ENCODE results near the gene SLC22A3. TPM values are rescaled to one million over a fixed set of nuclear protein-coding genes. Genes with fewer than 3 reads are reported as not detected.

SLC22A3 gene
- total RNA-seq, 1 experiment from 2014 or later, result 4.1 TPM

DNA sequence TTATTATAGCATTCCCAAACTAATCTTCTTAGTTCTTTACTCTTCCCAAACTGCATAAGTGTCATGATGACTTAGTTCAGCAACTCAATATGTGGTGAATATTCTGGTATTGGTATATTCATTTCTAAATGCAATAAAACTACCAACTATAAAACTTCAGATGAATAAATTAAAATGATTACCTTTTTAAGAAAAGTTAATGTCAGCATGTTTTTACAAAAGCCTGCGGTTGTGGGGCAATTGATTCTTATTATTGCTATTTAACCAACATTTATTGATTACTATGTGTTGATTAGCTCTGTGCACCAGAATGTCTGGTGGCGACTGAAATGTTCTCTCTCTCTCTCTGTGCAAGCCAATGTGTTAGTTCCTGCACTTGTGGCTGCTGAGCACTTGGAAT, 5.0 kb upstream of the SLC22A3 start (continued):
- TF ChIP-seq, protein P1, sequence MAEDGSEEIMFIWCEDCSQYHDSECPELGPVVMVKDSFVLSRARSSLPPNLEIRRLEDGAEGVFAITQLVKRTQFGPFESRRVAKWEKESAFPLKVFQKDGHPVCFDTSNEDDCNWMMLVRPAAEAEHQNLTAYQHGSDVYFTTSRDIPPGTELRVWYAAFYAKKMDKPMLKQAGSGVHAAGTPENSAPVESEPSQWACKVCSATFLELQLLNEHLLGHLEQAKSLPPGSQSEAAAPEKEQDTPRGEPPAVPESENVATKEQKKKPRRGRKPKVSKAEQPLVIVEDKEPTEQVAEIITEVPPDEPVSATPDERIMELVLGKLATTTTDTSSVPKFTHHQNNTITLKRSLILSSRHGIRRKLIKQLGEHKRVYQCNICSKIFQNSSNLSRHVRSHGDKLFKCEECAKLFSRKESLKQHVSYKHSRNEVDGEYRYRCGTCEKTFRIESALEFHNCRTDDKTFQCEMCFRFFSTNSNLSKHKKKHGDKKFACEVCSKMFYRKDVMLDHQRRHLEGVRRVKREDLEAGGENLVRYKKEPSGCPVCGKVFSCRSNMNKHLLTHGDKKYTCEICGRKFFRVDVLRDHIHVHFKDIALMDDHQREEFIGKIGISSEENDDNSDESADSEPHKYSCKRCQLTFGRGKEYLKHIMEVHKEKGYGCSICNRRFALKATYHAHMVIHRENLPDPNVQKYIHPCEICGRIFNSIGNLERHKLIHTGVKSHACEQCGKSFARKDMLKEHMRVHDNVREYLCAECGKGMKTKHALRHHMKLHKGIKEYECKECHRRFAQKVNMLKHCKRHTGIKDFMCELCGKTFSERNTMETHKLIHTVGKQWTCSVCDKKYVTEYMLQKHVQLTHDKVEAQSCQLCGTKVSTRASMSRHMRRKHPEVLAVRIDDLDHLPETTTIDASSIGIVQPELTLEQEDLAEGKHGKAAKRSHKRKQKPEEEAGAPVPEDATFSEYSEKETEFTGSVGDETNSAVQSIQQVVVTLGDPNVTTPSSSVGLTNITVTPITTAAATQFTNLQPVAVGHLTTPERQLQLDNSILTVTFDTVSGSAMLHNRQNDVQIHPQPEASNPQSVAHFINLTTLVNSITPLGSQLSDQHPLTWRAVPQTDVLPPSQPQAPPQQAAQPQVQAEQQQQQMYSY (CRISPR knock-in tag; IDR thresholded peaks at IDR 0.05), result no peak
- TF ChIP-seq, protein P2, sequence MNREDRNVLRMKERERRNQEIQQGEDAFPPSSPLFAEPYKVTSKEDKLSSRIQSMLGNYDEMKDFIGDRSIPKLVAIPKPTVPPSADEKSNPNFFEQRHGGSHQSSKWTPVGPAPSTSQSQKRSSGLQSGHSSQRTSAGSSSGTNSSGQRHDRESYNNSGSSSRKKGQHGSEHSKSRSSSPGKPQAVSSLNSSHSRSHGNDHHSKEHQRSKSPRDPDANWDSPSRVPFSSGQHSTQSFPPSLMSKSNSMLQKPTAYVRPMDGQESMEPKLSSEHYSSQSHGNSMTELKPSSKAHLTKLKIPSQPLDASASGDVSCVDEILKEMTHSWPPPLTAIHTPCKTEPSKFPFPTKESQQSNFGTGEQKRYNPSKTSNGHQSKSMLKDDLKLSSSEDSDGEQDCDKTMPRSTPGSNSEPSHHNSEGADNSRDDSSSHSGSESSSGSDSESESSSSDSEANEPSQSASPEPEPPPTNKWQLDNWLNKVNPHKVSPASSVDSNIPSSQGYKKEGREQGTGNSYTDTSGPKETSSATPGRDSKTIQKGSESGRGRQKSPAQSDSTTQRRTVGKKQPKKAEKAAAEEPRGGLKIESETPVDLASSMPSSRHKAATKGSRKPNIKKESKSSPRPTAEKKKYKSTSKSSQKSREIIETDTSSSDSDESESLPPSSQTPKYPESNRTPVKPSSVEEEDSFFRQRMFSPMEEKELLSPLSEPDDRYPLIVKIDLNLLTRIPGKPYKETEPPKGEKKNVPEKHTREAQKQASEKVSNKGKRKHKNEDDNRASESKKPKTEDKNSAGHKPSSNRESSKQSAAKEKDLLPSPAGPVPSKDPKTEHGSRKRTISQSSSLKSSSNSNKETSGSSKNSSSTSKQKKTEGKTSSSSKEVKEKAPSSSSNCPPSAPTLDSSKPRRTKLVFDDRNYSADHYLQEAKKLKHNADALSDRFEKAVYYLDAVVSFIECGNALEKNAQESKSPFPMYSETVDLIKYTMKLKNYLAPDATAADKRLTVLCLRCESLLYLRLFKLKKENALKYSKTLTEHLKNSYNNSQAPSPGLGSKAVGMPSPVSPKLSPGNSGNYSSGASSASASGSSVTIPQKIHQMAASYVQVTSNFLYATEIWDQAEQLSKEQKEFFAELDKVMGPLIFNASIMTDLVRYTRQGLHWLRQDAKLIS (CRISPR knock-in tag; IDR thresholded peaks at IDR 0.05; ENCODE audit: borderline replicate concordance), result no peak

- Mint-ChIP-seq H3K27ac (no peak overlapping the region), H3K4me3 (no peak overlapping the region), H3K36me3 (no peaks in the 10 kb centered on the region), H3K4me1 (peaks cover 4% of the 10 kb centered on the region), H3K9me3 (no peaks in the 10 kb centered on the region), H3K27me3 (ENCODE audit: low read depth) (peaks cover 27% of the 10 kb centered on the region)
- TF ChIP-seq ZNF263 (CRISPR knock-in tag; IDR thresholded peaks at IDR 0.05; ENCODE audit: low read depth), result no peak
- no peak for TF ChIP-seq TP53 (CRISPR knock-in tag; IDR thresholded peaks at IDR 0.05)
- TF ChIP-seq, protein P3, sequence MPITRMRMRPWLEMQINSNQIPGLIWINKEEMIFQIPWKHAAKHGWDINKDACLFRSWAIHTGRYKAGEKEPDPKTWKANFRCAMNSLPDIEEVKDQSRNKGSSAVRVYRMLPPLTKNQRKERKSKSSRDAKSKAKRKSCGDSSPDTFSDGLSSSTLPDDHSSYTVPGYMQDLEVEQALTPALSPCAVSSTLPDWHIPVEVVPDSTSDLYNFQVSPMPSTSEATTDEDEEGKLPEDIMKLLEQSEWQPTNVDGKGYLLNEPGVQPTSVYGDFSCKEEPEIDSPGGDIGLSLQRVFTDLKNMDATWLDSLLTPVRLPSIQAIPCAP (CRISPR knock-in tag; IDR thresholded peaks at IDR 0.05), result no peak
- TF ChIP-seq ZBTB21 (CRISPR knock-in tag; IDR thresholded peaks at IDR 0.05; ENCODE audit: borderline replicate concordance), result no peak
- no peak for TF ChIP-seq FOXP1 (CRISPR knock-in tag; IDR thresholded peaks at IDR 0.05; ENCODE audit: borderline replicate concordance)
- TF ChIP-seq, protein P4, sequence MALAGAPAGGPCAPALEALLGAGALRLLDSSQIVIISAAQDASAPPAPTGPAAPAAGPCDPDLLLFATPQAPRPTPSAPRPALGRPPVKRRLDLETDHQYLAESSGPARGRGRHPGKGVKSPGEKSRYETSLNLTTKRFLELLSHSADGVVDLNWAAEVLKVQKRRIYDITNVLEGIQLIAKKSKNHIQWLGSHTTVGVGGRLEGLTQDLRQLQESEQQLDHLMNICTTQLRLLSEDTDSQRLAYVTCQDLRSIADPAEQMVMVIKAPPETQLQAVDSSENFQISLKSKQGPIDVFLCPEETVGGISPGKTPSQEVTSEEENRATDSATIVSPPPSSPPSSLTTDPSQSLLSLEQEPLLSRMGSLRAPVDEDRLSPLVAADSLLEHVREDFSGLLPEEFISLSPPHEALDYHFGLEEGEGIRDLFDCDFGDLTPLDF (CRISPR knock-in tag; IDR thresholded peaks at IDR 0.05), result no peak
- no peak for TF ChIP-seq ZNF232 (CRISPR knock-in tag; IDR thresholded peaks at IDR 0.05)
- no peak for TF ChIP-seq GRHL2 (CRISPR knock-in tag; IDR thresholded peaks at IDR 0.05; ENCODE audit: insufficient replicate concordance, severe bottlenecking)
- TF ChIP-seq ZNF396 (CRISPR knock-in tag; IDR thresholded peaks at IDR 0.05; ENCODE audit: borderline replicate concordance), result no peak
- TF ChIP-seq EMX1 (CRISPR knock-in tag; IDR thresholded peaks at IDR 0.05), result no peak
- no peak for TF ChIP-seq ZNF317 (CRISPR knock-in tag; IDR thresholded peaks at IDR 0.05; ENCODE audit: borderline replicate concordance, low read depth)
- TF ChIP-seq, protein P5, sequence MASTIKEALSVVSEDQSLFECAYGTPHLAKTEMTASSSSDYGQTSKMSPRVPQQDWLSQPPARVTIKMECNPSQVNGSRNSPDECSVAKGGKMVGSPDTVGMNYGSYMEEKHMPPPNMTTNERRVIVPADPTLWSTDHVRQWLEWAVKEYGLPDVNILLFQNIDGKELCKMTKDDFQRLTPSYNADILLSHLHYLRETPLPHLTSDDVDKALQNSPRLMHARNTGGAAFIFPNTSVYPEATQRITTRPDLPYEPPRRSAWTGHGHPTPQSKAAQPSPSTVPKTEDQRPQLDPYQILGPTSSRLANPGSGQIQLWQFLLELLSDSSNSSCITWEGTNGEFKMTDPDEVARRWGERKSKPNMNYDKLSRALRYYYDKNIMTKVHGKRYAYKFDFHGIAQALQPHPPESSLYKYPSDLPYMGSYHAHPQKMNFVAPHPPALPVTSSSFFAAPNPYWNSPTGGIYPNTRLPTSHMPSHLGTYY (CRISPR knock-in tag; IDR thresholded peaks at IDR 0.05), result no peak
- TF ChIP-seq NR2C2 (CRISPR knock-in tag; IDR thresholded peaks at IDR 0.05), result no peak
- TF ChIP-seq, protein P6, sequence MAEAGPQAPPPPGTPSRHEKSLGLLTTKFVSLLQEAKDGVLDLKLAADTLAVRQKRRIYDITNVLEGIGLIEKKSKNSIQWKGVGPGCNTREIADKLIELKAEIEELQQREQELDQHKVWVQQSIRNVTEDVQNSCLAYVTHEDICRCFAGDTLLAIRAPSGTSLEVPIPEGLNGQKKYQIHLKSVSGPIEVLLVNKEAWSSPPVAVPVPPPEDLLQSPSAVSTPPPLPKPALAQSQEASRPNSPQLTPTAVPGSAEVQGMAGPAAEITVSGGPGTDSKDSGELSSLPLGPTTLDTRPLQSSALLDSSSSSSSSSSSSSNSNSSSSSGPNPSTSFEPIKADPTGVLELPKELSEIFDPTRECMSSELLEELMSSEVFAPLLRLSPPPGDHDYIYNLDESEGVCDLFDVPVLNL (CRISPR knock-in tag; IDR thresholded peaks at IDR 0.05; ENCODE audit: borderline replicate concordance, low read depth), result no peak
- no peak for DNase-seq (ENCODE audit: low spot score)
- ATAC-seq, result no peak
- ChIA-PET CTCF (interaction anchor here (1.2 kb wide), 1 partner anchor 123 kb away, joined by 4 read pairs; no protein-coding TSS in a partner anchor), POLR2A (no interaction called here)
These were observed 3.9 kb upstream of the SLC22A3 start for GRCh38 chr6:160344271-160344670.

Measured in WTC11 (cell line).